CD4-positive, alpha-beta T cell treated with Interleukin-2 at 100 ng/mL for 4 hours (primary cell): ENCODE measurements around the gene CALCB.
"Not testable (repeated sequence)": the region's sequence is repeated elsewhere in the genome, so short reads cannot be mapped to it uniquely, and the experiment has no call there.

Experiments used
- DNase-seq: peaks from one replicate; pipeline ENCODE4 v3.0.0-alpha.2; 2020; ENCODE audit warnings: low spot score

Gene CALCB

DNA sequence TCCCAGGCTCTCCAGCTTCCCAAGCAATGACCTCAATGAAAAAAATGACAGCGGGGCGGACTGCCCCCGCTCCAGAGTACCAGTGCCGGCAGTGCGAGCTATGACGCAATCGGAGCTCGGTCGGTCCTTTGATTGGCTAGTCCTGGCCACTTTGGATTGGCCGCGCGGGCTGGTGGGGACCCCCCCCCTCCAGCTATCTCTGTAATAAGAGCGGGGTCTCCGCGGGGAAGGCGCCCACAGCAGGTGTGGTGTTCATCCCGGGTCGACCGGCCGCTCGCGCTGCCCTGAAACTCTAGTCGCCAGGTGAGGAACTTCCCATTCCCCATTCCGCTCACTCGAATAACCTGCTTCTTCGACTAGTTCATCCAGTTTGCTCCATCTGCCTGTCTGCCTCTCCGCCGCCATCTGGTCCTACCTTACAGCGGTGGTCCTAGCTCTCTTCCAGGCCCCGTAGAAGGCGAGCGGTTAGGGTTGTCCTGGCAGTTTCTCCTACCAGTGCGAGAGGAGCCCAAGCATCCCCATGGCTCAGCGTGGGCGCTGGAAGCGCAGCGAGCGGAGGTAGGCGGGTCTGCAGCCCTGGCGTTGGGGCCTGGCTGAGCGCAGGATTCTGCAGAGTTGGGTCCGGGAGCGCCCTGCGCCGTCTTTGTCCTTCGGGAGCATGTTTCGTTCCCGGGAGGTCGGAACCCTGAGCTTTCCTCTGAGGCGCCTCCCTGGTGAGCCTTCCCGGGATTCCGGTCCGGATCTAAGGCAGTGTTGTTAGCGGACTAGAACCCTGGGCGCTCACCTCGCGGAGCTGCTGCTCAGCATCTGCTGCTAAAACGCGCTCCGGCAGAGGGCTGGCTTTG lies at the start of gene CALCB:
Gene CALCB (plus strand): TSS at position 233 of the 845 bp plus-strand sequence. CDS start 1,126 bp downstream, outside the sequence.
- DNase-seq: no peak

DNA sequence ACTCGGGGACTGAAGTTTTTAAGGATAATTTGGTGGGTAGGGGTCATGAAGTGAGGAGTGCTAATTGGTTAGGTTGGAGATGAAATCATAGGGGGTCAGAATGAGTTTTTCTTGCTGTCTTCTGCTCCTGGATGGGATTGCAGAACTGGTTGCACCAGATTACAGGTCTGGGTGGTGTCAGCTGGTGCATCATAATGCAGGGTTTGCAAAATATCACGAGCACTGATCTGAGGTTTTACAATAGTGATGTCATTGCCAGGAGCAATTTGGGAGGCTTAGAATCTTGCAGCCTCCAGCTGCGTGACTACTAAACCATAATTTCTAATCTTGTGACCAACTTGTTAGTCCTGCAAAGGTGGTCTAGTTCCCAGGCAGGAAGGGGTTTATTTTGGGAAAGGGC lies 46.4 kb upstream of the CALCB start:
- no peak for DNase-seq

DNA sequence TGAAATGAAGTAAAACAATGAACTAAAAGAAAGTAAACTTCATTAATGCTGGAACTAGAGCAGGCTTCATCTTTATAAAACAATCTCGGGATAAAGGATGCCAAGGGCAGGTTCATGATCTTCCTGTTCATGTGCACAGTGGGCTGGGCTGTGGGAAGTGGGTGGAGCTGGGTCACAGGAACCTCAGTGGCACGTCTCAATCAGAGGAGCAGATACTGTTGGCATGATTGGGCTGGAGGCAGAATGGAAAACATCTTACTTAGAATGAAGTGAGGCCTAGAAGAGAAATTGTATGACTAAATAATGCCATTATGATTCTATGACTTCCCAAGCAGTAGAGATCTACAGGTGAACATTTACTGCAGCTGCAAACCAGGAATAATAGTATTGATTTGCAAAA lies 45.4 kb upstream of the CALCB start:
- DNase-seq: no peak

- DNase-seq: no peak
Observed at GRCh38 chr11:15028379-15028778, 45.0 kb upstream of the CALCB start.

DNA sequence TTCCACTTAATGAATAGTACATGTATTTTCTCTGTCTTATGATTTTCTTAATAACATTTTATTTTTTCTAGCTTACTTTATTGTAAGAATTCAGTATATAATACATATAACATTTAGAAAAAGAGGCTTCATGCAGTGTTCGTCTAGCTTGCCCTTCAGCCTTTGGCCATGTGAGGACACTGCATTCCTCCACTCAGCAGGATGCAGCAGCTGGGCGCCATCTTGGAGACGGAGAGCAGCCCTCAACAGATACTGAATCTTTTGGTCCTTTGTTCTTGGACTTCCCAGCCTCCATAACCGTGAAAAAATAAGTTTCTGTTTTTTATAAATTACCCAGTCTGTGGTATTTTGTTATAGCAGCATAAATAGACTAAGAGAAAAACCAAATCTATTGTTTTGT lies 41.4 kb upstream of the CALCB start:
- DNase-seq: not testable (repeated sequence)

- no peak for DNase-seq
Observed at GRCh38 chr11:15034687-15035267, 38.6 kb upstream of the CALCB start.

GRCh38 chr11:15035283-15035682 lies 38.1 kb upstream of the CALCB start:
- no peak for DNase-seq

DNA sequence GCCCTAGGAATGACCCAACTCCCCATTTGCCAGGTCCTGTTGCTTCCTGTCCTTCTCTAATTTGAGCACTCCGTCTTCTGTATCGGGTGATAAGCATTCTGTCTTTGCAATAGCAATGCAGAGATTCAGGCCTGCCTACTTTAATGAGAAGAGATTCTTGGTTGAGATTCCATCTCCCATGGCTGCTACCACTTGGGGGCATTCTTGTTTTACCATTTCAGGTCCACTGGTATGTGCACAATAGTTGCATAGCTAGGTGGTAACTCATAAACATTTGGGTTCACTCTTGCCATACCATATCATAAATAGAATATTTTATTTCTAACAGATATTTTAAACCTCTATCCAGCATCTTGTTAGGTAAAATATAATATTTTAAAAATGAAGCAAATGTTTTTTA lies 34.4 kb upstream of the CALCB start:
- DNase-seq: no peak

DNA sequence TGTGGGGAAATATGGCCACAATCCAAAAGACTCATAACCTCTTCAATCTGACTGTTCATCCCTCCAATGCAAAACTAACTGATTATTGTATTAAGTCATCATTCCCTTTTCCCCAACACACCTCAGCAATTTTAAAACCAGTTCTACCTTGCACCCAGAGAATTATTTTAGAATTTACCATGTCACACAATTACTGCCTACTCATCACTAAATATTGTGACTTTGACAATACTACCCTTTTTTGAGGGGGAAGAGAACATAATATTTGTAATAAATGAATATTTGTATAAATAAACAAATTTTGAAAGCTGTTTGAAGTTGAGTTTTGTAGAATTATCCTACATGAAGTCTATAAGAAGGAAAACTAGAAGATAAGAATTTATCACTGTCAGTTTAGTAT lies 28.2 kb upstream of the CALCB start:
- no peak for DNase-seq

DNA sequence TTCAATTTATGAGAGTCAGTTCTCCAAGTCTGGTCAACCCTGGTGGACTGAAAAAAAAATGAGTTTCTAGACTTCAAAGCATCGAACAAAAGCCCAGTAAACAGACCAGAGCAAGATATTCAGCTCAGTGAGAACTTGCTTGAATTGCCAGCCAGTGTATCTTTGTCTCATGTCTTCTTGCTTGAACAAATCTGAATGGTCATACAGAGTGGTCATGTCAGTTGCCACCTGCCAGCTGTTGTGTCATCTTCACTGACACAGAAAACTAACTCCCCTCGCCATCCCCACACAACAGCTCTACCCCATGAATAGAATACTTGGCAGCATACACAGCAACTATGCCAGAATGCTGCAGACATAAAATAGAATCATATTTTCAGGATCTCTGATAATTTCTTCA lies 27.5 kb upstream of the CALCB start:
- DNase-seq: no peak

GRCh38 chr11:15046673-15047072 lies 26.7 kb upstream of the CALCB start:
- DNase-seq: not testable (repeated sequence)

- DNase-seq: no peak
Observed at GRCh38 chr11:15048616-15049015, 24.8 kb upstream of the CALCB start.

- DNase-seq: no peak
Observed at GRCh38 chr11:15053191-15053685, 20.2 kb upstream of the CALCB start.

DNA sequence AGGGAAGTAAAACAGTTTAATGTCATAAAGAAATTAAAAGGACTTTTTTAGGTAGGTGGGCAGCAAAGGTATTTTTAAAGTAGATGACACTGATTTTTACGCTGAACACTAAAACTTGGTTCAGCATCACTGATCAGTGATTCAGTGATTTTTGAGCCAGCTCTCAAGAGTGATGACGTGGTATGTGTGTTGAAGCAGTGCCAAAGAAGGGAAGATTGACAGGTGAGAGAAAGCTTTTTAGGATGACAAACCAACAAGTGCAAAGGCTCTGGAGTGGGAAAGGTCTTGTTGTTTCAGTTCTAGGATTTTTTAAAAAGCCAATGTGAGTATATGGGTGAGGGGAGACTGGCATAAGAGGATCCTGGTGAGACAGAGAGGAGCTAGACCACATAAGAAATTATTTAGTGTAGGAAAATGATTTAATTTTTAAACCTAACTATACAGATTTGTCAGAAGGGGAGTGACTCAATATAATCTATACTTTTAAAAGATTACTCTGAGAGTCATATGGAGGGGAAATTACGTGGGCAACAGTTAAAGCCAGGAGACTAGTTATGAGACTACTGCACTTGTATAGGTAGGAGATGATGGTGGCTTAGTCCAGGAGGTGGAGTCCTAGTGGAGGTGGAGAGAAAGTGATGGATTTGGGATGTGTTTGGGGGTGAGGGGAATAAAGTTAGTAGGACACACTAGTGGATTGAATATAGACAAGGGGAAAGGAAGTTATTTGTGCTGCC lies 17.6 kb upstream of the CALCB start:
- DNase-seq: no peak

DNA sequence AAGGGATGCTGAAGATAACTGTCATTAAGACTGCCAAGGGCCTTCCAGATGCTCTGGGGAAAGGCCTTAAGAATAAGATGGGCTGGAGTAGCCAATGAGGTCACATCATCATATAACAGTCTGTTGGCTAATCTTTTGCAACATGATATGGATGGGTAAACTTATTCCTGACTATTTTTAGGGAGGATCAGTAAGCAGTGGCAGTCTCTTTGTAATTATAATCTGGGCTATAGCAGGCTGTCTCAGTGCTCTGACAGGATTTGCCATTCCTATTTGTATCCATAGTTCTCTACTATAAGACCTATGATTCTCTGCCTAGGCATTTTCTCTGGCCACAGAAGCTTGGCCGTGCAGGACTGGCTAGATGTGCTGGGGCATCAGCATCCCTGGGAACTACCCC lies 16.1 kb upstream of the CALCB start:
- DNase-seq: no peak

GRCh38 chr11:15059132-15059915 lies 14.1 kb upstream of the CALCB start:
- DNase-seq: no peak

GRCh38 chr11:15062599-15062998 lies 10.8 kb upstream of the CALCB start:
- no peak for DNase-seq

DNA sequence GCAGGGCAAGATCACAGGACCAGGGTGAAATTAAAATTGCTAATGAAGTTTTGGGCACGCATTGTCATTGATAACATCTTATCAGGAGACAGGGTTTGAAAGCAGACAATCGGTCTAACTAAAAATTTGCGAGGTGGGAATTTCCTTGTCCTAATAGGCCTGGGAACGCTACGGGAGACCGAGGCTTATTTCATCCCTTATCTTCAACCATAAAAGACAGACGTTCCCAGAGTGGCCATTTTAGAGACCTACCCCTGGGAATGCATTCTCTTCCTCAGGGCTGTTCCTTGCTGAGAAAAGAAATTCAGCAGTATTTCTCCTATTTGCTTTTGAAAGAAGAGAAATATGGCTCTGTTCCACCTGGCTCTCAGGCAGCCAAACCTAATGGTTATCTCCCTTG lies 3.6 kb upstream of the CALCB start:
- DNase-seq: not testable (repeated sequence)

GRCh38 chr11:15071556-15072255 lies 1.7 kb upstream of the CALCB start:
- DNase-seq: no peak

GRCh38 chr11:15072551-15073143 lies 746 bp upstream of the CALCB start:
- no peak for DNase-seq
